ENCODE data around the gene NPRL2.

DNA sequence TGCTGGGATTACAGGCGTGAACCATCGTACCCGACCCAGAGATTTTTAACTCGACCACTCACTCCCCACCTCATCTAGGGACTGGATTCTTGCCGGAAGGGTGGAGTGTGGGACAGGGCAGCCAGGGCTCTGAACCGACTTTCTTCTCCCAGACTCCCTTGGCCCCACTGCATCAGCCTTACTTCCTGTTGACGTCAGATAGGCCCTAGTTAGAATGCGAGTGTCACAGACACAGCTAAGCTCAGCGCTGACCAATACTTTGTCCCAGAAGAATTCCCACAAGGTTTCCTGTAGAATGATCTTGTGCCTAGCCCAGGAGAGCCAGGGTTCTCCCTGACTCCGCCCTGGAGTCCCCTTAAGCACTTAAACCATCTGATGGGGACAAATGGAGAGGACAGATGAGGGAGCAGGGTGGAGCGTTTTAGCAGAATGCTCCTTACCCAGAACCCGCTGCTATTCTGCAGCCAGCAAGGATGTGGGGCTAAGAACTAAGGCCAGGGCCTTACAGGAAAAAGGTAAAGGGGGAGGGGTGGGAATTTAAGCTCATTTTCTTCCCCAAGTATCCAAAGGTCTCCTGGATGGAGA is 16.7 kb downstream of the NPRL2 start:
- TF ChIP-seq ELF4 (CRISPR knock-in tag; IDR thresholded peaks at IDR 0.05; ENCODE audit: low read depth) (no peak), ZNF232 (CRISPR knock-in tag; IDR thresholded peaks at IDR 0.05) (no peak), SP1 (CRISPR knock-in tag; conservative IDR thresholded peaks at IDR 0.05) (no peak), ATF1 (CRISPR knock-in tag; IDR thresholded peaks at IDR 0.05) (no peak), CREB1 (CRISPR knock-in tag; IDR thresholded peaks at IDR 0.05) (no peak), ZNF423 (CRISPR knock-in tag; IDR thresholded peaks at IDR 0.05) (no peak), ZNF671 (CRISPR knock-in tag; IDR thresholded peaks at IDR 0.05) (no peak), ESRRA (CRISPR knock-in tag; IDR thresholded peaks at IDR 0.05; ENCODE audit: borderline replicate concordance) (no peak), TEAD1 (CRISPR knock-in tag; IDR thresholded peaks at IDR 0.05) (no peak)
- TF ChIP-seq, protein P1, sequence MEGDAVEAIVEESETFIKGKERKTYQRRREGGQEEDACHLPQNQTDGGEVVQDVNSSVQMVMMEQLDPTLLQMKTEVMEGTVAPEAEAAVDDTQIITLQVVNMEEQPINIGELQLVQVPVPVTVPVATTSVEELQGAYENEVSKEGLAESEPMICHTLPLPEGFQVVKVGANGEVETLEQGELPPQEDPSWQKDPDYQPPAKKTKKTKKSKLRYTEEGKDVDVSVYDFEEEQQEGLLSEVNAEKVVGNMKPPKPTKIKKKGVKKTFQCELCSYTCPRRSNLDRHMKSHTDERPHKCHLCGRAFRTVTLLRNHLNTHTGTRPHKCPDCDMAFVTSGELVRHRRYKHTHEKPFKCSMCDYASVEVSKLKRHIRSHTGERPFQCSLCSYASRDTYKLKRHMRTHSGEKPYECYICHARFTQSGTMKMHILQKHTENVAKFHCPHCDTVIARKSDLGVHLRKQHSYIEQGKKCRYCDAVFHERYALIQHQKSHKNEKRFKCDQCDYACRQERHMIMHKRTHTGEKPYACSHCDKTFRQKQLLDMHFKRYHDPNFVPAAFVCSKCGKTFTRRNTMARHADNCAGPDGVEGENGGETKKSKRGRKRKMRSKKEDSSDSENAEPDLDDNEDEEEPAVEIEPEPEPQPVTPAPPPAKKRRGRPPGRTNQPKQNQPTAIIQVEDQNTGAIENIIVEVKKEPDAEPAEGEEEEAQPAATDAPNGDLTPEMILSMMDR (IDR thresholded peaks at IDR 0.05) = no peak
- TF ChIP-seq, protein P2, sequence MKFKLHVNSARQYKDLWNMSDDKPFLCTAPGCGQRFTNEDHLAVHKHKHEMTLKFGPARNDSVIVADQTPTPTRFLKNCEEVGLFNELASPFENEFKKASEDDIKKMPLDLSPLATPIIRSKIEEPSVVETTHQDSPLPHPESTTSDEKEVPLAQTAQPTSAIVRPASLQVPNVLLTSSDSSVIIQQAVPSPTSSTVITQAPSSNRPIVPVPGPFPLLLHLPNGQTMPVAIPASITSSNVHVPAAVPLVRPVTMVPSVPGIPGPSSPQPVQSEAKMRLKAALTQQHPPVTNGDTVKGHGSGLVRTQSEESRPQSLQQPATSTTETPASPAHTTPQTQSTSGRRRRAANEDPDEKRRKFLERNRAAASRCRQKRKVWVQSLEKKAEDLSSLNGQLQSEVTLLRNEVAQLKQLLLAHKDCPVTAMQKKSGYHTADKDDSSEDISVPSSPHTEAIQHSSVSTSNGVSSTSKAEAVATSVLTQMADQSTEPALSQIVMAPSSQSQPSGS (CRISPR knock-in tag; IDR thresholded peaks at IDR 0.05; ENCODE audit: borderline replicate concordance, low read depth) = no peak
- TF ChIP-seq, protein P3, sequence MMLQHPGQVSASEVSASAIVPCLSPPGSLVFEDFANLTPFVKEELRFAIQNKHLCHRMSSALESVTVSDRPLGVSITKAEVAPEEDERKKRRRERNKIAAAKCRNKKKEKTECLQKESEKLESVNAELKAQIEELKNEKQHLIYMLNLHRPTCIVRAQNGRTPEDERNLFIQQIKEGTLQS (CRISPR knock-in tag; conservative IDR thresholded peaks at IDR 0.05) = no peak
- TF ChIP-seq, protein P4, sequence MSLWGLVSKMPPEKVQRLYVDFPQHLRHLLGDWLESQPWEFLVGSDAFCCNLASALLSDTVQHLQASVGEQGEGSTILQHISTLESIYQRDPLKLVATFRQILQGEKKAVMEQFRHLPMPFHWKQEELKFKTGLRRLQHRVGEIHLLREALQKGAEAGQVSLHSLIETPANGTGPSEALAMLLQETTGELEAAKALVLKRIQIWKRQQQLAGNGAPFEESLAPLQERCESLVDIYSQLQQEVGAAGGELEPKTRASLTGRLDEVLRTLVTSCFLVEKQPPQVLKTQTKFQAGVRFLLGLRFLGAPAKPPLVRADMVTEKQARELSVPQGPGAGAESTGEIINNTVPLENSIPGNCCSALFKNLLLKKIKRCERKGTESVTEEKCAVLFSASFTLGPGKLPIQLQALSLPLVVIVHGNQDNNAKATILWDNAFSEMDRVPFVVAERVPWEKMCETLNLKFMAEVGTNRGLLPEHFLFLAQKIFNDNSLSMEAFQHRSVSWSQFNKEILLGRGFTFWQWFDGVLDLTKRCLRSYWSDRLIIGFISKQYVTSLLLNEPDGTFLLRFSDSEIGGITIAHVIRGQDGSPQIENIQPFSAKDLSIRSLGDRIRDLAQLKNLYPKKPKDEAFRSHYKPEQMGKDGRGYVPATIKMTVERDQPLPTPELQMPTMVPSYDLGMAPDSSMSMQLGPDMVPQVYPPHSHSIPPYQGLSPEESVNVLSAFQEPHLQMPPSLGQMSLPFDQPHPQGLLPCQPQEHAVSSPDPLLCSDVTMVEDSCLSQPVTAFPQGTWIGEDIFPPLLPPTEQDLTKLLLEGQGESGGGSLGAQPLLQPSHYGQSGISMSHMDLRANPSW (CRISPR knock-in tag; conservative IDR thresholded peaks at IDR 0.05; ENCODE audit: low read depth) = no peak
- TF ChIP-seq, protein P5, sequence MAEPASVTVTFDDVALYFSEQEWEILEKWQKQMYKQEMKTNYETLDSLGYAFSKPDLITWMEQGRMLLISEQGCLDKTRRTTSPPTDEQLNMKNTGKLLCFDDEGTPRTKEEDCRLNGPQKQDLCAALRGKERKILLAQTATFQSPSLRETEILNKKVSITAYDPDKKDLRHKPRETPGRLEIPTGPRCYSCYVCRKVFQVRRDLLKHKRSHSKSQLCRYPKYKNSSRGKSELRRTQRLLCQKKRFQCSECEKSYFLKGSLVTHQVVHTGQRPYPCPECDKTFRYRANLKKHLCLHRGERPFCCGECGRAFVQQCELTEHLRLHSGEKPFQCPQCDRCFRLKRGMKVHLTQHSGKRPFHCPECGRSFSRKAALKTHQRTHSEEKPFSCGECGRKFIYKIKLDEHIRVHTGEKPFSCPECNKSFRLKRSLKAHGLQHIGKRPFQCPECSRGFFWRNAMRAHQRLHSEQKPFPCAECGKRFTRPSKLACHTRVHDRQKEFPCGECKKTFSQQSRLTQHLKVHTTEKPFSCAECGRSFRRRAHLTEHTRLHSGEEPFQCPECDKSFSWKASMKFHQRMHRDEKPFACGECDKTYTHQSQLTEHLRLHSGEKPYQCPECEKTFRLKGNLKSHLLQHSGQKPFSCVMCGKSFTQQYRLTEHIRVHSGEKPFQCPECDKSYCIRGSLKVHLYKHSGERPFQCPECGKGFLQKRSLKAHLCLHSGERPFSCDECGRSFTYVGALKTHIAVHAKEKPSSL (CRISPR knock-in tag; conservative IDR thresholded peaks at IDR 0.05) = no peak

All from WTC11 (cell line).